SU-DHL-6 (cell line): ENCODE measurements around the gene NTM.

ENCODE experiments used
- EZH2phosphoT487 ChIP-seq: fragments of 200-600 bp; sonication (generic), shearing (Covaris generic); conservative IDR thresholded peaks from 2 replicates; pipeline ENCODE4 v1.6.1; 2018; ENCODE audit warnings: mild to moderate bottlenecking, antibody characterized with exemption, low read length, moderate library complexity, mixed read lengths
- TF ChIP-seq, protein P1 (sequence below): fragments of 200-600 bp; sonication (generic); IDR thresholded peaks from one replicate; pipeline ENCODE4 v1.5.1; 2017; ENCODE audit warnings: antibody characterized with exemption, mild to moderate bottlenecking, low read length, moderate library complexity; ENCODE audit not compliant: insufficient read depth, poor library complexity, severe bottlenecking

DNA sequence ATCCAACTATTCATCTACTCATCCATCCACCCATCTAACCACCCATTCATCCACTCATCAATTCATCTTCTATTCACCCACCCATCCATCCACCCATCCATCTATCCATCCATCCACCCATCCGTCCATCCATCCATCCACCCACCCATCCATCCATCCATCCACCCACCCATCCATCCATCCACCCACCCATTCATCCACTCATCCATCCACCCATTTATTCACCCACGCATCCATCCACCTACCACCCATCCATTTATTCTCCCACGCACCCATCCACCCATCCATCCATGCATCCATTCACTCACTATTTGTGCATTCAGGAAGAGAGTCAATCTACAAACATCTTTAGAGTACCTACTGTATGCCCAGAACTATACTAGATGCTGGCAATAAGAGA, 482.3 kb downstream of the NTM start:
- TF ChIP-seq, protein P1, sequence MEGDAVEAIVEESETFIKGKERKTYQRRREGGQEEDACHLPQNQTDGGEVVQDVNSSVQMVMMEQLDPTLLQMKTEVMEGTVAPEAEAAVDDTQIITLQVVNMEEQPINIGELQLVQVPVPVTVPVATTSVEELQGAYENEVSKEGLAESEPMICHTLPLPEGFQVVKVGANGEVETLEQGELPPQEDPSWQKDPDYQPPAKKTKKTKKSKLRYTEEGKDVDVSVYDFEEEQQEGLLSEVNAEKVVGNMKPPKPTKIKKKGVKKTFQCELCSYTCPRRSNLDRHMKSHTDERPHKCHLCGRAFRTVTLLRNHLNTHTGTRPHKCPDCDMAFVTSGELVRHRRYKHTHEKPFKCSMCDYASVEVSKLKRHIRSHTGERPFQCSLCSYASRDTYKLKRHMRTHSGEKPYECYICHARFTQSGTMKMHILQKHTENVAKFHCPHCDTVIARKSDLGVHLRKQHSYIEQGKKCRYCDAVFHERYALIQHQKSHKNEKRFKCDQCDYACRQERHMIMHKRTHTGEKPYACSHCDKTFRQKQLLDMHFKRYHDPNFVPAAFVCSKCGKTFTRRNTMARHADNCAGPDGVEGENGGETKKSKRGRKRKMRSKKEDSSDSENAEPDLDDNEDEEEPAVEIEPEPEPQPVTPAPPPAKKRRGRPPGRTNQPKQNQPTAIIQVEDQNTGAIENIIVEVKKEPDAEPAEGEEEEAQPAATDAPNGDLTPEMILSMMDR, result no peak
- no peak for TF ChIP-seq EZH2phosphoT487
